HepG2 (cell line): ENCODE measurements around the gene MAP1LC3A. TPM values are rescaled to one million over a fixed set of nuclear protein-coding genes. Genes with fewer than 3 reads are reported as not detected.
A peak's percentile ranks its signal among the peaks of the same experiment; 100 is the strongest.

Experiments used
- CEBPB ChIP-seq: IDR thresholded peaks from 2 replicates; pipeline ENCODE4 v1.6.1; 2011; ENCODE audit warnings: low read depth, low read length, improper control_type of control experiment, borderline replicate concordance
- CENPBD1 ChIP-seq: sonication (generic); formaldehyde crosslinking; IDR thresholded peaks from 2 replicates; pipeline ENCODE4 v1.8.0; 2022; ENCODE audit warnings: missing genetic modification reagents, low read depth, mild to moderate bottlenecking, borderline replicate concordance
- CHCHD3 ChIP-seq: sonication (generic); formaldehyde crosslinking; IDR thresholded peaks from 2 replicates; pipeline ENCODE4 v1.8.0; 2022; ENCODE audit warnings: mild to moderate bottlenecking, missing genetic modification reagents, moderate library complexity
- ERF ChIP-seq: IDR thresholded peaks from 2 replicates; pipeline ENCODE4 v1.6.1; 2018; ENCODE audit warnings: missing biosample characterization, missing genetic modification reagents
- FOXA1 ChIP-seq, 2 experiments: fragments of 450-650 bp in 1 of 2; sonication (generic) in 1 of 2; formaldehyde crosslinking in 1 of 2; IDR thresholded peaks; 2 replicates each; pipeline versions ENCODE4 v1.4.0 to v1.6.1; 2016 to 2020; ENCODE audit warnings: missing genetic modification reagents in 1 of 2
- HNRNPH1 ChIP-seq: fragments of 200-400 bp; formaldehyde crosslinking; optimal IDR thresholded peaks from 2 replicates; pipeline ENCODE3; 2017; ENCODE audit warnings: mild to moderate bottlenecking, low read depth, low read length
- JUN ChIP-seq: sonication (generic); formaldehyde crosslinking; IDR thresholded peaks from 2 replicates; pipeline ENCODE4 v1.4.0; 2020; ENCODE audit warnings: mild to moderate bottlenecking, missing genetic modification reagents
- KDM2A ChIP-seq: sonication (generic); formaldehyde crosslinking; IDR thresholded peaks from 2 replicates; pipeline ENCODE4 v1.4.0; 2020; ENCODE audit warnings: low read depth, missing genetic modification reagents, borderline replicate concordance
- PAXIP1 ChIP-seq: sonication (generic); formaldehyde crosslinking; conservative IDR thresholded peaks from 2 replicates; pipeline ENCODE4 v1.4.0; 2020; ENCODE audit warnings: mild to moderate bottlenecking, missing genetic modification reagents, moderate library complexity
- PRMT3 ChIP-seq: sonication (generic); formaldehyde crosslinking; IDR thresholded peaks from 2 replicates; pipeline ENCODE4 v1.8.1; 2022; ENCODE audit warnings: low read depth, mild to moderate bottlenecking, moderate library complexity, missing genetic modification reagents, borderline replicate concordance
- SMC3 ChIP-seq: IDR thresholded peaks from 2 replicates; pipeline ENCODE4 v1.6.1; 2011; ENCODE audit warnings: low read length, improper control_type of control experiment
- TBX3 ChIP-seq: fragments of 450-650 bp; IDR thresholded peaks from 2 replicates; pipeline ENCODE4 v1.6.1; 2017; ENCODE audit warnings: antibody characterized with exemption, mild to moderate bottlenecking, inconsistent platforms, borderline replicate concordance
- ZEB1 ChIP-seq: IDR thresholded peaks from 2 replicates; pipeline ENCODE4 v1.6.1; 2012; ENCODE audit warnings: mild to moderate bottlenecking, low read depth, inconsistent platforms; ENCODE audit not compliant: insufficient replicate concordance
- ZFX ChIP-seq: sonication (generic); formaldehyde crosslinking; IDR thresholded peaks from 2 replicates; pipeline ENCODE4 v1.4.0; 2020; ENCODE audit warnings: mild to moderate bottlenecking, low read depth, missing genetic modification reagents, moderate library complexity
- ZMAT5 ChIP-seq: sonication (generic); formaldehyde crosslinking; IDR thresholded peaks from 2 replicates; pipeline ENCODE4 v1.5.0; 2020; ENCODE audit warnings: mild to moderate bottlenecking, low read depth, missing genetic modification reagents, borderline replicate concordance
- ZNF230 ChIP-seq: sonication (generic); formaldehyde crosslinking; IDR thresholded peaks from 2 replicates; pipeline ENCODE4 v1.4.0; 2020; ENCODE audit warnings: mild to moderate bottlenecking, missing genetic modification reagents
- ZNF264 ChIP-seq: sonication (generic); formaldehyde crosslinking; IDR thresholded peaks from 2 replicates; pipeline ENCODE4 v1.4.0; 2020; ENCODE audit warnings: missing genetic modification reagents
- ZNF317 ChIP-seq: sonication (generic); formaldehyde crosslinking; IDR thresholded peaks from 2 replicates; pipeline ENCODE4 v1.5.0; 2020; ENCODE audit warnings: mild to moderate bottlenecking, missing genetic modification reagents
- ZNF501 ChIP-seq: sonication (generic); formaldehyde crosslinking; IDR thresholded peaks from 2 replicates; pipeline ENCODE4 v1.5.1; 2020; ENCODE audit warnings: mild to moderate bottlenecking, moderate library complexity, missing genetic modification reagents
- ZNF512 ChIP-seq: sonication (generic); formaldehyde crosslinking; IDR thresholded peaks from 2 replicates; pipeline ENCODE4 v1.4.0; 2020; ENCODE audit warnings: mild to moderate bottlenecking, missing genetic modification reagents
- ZNF580 ChIP-seq: IDR thresholded peaks from 2 replicates; pipeline ENCODE4 v1.6.1; 2016; ENCODE audit warnings: low read depth, borderline replicate concordance
- ZNF598 ChIP-seq: sonication (generic); formaldehyde crosslinking; IDR thresholded peaks from 2 replicates; pipeline ENCODE4 v1.5.1; 2020; ENCODE audit warnings: mild to moderate bottlenecking, missing genetic modification reagents, borderline replicate concordance
- polyA plus RNA-seq, 8 experiments: library from polyadenylated mRNA; depleted of rRNA in 3 of 8; stranded (reverse) in 7 of 8; unstranded in 1 of 8; fragments of >200 nt; fragmentation: Illumina TruSeq in 4 of 8; extraction: Trizol in 4 of 8; gene quantifications; 2 replicates each; pipeline versions ENCODE4 v1.2.1 to v1.2.3, GENCODE V29; 2011 to 2016; ENCODE audit warnings: low read depth in 4 of 8, missing spikeins in 1 of 8, mixed read lengths in 1 of 8; ENCODE audit not compliant: insufficient read depth in 1 of 8
- total RNA-seq, 5 experiments: library from RNA; depleted of rRNA; stranded (reverse); fragments of >200 nt; fragmentation: Illumina TruSeq; extraction: Trizol; gene quantifications; 2 replicates each; pipeline ENCODE4 v1.2.3, GENCODE V29; 2016; ENCODE audit warnings: low read depth in 1 of 5

Gene MAP1LC3A
- total and polyA plus RNA-seq, 2 of the 13 experiments (the other 11 are each of a cell fraction or from before 2014, with no cell fraction given): not detected

GRCh38 chr20:34522969-34523871 is 35.3 kb upstream of the MAP1LC3A start (continued):
- peak; percentile 92 for TF ChIP-seq KDM2A (CRISPR knock-in tag)
- no peak for TF ChIP-seq FOXA1 (IDR thresholded peaks at IDR 0.05)
- TF ChIP-seq FOXA1 (CRISPR knock-in tag; IDR thresholded peaks at IDR 0.05): no peak; the same call in 1 of the 2 replicates
- TF ChIP-seq PAXIP1 (CRISPR knock-in tag): peak; percentile 29; the same call in 1 of the 2 replicates
- 0 out of 2 replicates have a peak, but pooled peaks have one; percentile 59 for TF ChIP-seq CENPBD1 (CRISPR knock-in tag)
- TF ChIP-seq ZNF580: peak; percentile 80
- 0 out of 2 replicates have a peak, but pooled peaks have one; percentile 21 for TF ChIP-seq ERF
- TF ChIP-seq ZFX (CRISPR knock-in tag): peak; percentile 11; the same call in 1 of the 2 replicates
- peak; percentile 82 for TF ChIP-seq HNRNPH1
- no peak; the same call in 1 of the 2 replicates for TF ChIP-seq ZNF512 (CRISPR knock-in tag)
- peak; percentile 54; the same call in 1 of the 2 replicates for TF ChIP-seq JUN (CRISPR knock-in tag)
- TF ChIP-seq ZMAT5 (CRISPR knock-in tag): no peak
- TF ChIP-seq PRMT3 (CRISPR knock-in tag): no peak
- TF ChIP-seq ZEB1: no peak
- peak; percentile 82 for TF ChIP-seq SMC3
- TF ChIP-seq ZNF598 (CRISPR knock-in tag): peak; percentile 80; the same call in 1 of the 2 replicates
- no peak for TF ChIP-seq ZNF230
- TF ChIP-seq ZNF501 (CRISPR knock-in tag): peak; percentile 75
- peak; percentile 66; the same call in 1 of the 2 replicates for TF ChIP-seq ZNF317 (CRISPR knock-in tag)
- TF ChIP-seq ZNF264: no peak
- no peak for TF ChIP-seq CEBPB
- TF ChIP-seq CHCHD3 (CRISPR knock-in tag): no peak
- no peak for TF ChIP-seq TBX3
